Fibroblast of villous mesenchyme (primary cell): ENCODE measurements around the gene PLGLB1. TPM values are rescaled to one million over a fixed set of nuclear protein-coding genes. Genes with fewer than 3 reads are reported as not detected.
"Not testable (repeated sequence)": the region's sequence is repeated elsewhere in the genome, so short reads cannot be mapped to it uniquely, and the experiment has no call there.

ENCODE experiments used
- DNase-seq: peaks from one replicate; pipeline ENCODE4 v3.0.0-alpha.2; 2010; ENCODE audit warnings: low read depth
- H3K4me3 ChIP-seq: 2 replicates; pipeline ENCODE4 v1.5.1; 2011; ENCODE audit warnings: low read depth, mild to moderate bottlenecking, low read length
- total RNA-seq: library from RNA; depleted of rRNA; stranded (reverse); fragments of >200 nt; gene quantifications from 2 replicates; pipeline ENCODE4 v1.2.3, GENCODE V29; 2012
- TF ChIP-seq, protein P1 (sequence below): IDR thresholded peaks from 2 replicates; pipeline ENCODE4 v1.5.1; 2012; ENCODE audit warnings: low read depth, mild to moderate bottlenecking, low read length; ENCODE audit not compliant: insufficient read depth

PLGLB1 gene
- total RNA-seq: 0.32 and 3.0 TPM in 2 replicates

DNA sequence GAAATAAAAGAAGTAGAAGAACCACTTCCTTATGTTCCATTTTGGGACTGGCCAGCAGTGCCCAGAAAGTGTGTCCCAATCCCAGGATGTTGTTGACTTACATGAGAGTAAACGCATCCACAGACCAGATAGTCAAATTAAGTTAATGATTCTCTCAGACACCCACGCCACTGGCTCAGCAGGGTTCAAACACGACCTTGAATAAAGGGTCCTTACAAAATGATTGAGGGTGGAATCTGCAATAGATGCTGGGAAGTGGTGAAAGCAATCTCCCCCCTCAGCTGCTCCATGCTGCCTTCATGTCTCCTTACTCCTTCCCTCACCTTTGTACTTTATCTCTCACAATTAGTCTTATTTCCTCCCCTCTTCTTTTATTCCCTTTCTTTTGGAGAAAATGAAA lies at the start of gene PLGLB1:
TSS of gene PLGLB1 (minus strand) at position 101 of the 400 bp plus-strand sequence. CDS start at position 40, 61 bp downstream.
- not testable (repeated sequence) for DNase-seq

GRCh38 chr2:87064305-87064704 lies 42.7 kb upstream of the PLGLB1 start:
- H3K4me3 ChIP-seq, DNase-seq: not testable (repeated sequence)

More for the DNA sequence above, at the start of gene PLGLB1:
- H3K4me3 ChIP-seq: not testable (repeated sequence)

DNA sequence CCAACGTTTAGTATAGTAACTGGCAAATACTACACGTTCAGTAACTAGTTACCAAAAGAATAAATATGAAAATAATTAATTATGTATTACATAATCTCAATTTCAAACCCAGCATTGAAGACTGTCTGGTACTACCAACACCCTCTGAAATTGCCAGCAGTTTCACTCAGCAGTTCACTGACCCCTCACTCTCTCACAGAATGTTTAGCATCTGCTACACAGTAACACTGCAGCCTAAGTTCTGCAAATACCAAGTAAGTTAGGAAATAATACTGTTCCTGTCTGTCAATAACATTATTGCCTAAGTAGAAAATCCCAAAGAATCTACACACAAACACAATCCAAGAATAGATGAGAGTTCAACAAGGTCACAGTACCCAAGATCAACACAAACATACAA lies 41.8 kb upstream of the PLGLB1 start:
- H3K4me3 ChIP-seq: not testable (repeated sequence)
- peak; percentile 6 for DNase-seq

- DNase-seq, H3K4me3 ChIP-seq: not testable (repeated sequence)
Measured at GRCh38 chr2:87061519-87061918, 39.9 kb upstream of the PLGLB1 start.

DNA sequence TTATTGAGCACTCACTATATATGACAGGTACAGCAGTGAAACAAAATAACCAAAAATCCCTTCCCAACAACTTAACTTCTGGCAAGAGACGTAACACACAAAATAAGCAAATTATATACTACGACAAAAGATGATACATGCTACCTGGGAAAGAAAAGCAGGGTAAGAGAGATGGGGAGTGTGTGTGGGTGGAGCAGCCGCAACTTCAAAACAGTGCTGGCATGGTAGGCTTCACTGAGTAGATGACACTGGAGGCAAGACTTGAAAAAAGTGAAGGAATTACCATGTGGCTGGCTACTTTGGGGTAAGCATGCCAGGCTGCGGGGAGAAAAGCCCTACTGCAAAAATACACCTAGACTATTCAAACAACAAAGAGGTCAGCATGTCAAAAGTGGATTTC lies 36.0 kb upstream of the PLGLB1 start:
- H3K4me3 ChIP-seq, DNase-seq: not testable (repeated sequence)

DNA sequence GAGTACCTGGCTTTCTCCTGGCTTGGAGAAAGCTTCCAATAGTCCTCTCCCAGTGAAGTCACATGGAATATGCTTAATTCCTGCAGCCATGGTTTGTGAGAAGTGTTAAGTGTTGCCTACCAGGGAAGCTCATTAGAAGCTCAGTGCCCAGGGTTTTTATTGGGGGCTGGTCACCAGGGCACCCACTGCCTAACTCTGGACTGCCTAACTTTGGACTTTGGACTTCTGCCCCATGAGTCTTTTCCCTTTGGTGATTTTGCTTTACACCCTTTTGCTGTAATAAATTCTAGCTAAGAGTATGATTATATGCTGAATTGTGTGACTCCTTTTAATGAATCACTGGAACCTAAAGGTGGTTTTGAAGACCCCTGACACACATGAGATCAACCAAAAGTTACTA lies 35.2 kb upstream of the PLGLB1 start:
- DNase-seq, H3K4me3 ChIP-seq: not testable (repeated sequence)

- H3K4me3 ChIP-seq: not testable (repeated sequence)
Measured at GRCh38 chr2:87056435-87056834, 34.8 kb upstream of the PLGLB1 start.

DNA sequence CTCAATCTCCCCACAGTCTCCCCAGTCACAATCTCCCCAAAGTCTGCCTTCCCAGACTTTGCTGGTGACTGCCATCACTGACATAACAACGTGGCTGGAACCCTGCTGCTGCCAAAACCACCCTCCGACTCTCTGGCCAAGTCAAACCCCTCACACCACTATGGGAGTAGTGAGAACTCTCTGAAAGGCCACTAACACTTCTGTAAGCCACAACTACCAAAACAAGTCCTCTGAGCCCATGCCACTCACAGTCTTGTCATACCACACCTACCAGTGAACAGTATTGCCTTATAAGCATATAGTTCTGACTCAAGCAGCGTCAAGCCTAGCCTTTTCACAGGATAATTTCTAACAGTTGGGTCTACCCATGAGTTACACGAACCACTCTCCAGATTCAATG lies 32.7 kb upstream of the PLGLB1 start:
- DNase-seq, H3K4me3 ChIP-seq: not testable (repeated sequence)

More at GRCh38 chr2:87056435-87056834, 34.8 kb upstream of the PLGLB1 start:
- DNase-seq: not testable (repeated sequence)

GRCh38 chr2:87041321-87041978 lies 19.8 kb upstream of the PLGLB1 start:
- TF ChIP-seq, protein P1, sequence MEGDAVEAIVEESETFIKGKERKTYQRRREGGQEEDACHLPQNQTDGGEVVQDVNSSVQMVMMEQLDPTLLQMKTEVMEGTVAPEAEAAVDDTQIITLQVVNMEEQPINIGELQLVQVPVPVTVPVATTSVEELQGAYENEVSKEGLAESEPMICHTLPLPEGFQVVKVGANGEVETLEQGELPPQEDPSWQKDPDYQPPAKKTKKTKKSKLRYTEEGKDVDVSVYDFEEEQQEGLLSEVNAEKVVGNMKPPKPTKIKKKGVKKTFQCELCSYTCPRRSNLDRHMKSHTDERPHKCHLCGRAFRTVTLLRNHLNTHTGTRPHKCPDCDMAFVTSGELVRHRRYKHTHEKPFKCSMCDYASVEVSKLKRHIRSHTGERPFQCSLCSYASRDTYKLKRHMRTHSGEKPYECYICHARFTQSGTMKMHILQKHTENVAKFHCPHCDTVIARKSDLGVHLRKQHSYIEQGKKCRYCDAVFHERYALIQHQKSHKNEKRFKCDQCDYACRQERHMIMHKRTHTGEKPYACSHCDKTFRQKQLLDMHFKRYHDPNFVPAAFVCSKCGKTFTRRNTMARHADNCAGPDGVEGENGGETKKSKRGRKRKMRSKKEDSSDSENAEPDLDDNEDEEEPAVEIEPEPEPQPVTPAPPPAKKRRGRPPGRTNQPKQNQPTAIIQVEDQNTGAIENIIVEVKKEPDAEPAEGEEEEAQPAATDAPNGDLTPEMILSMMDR: peak; percentile 18
- H3K4me3 ChIP-seq, DNase-seq: not testable (repeated sequence)

- DNase-seq, H3K4me3 ChIP-seq: not testable (repeated sequence)
Measured at GRCh38 chr2:87028607-87029006, 7.0 kb upstream of the PLGLB1 start.

DNA sequence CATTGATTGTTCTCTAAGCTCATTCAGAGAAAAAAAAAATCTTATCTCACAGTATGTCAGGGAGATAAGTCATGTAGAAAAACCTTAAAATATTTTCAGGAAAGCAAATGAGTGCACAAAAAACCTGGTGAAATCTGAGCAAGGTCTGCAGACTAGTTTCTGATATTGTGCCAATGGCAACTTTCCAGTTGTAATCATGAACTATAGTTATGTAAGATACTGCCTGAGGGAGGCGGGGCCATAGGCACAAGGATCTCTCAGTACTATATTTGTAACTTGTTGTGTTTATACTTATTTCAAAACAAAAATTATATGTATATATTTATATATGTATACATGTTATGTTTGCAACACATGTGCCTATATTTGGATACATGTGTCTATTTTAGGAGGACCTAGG lies 5.2 kb upstream of the PLGLB1 start:
- not testable (repeated sequence) for DNase-seq, H3K4me3 ChIP-seq

DNA sequence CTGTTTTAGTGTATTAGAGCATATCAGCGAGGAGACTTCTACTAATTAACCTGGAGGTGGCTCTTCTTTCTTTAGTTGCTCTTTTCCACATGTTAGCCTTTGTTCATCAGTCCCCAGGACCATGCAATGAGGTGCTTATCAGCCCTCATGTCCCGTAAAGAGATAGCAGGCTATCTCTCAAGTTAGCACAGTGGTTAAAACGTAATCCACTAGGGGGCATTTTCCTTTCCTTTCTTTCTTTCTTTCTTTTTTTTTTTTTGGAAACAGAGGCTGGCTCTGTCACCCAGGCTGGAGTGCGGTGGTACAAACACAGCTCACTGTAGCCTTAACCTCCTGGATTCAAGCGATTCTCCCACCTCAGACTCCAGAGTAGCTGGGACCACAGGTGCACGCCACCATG lies 4.3 kb upstream of the PLGLB1 start:
- not testable (repeated sequence) for DNase-seq, H3K4me3 ChIP-seq

GRCh38 chr2:87023988-87024615 lies 2.5 kb upstream of the PLGLB1 start:
- H3K4me3 ChIP-seq: not testable (repeated sequence)

DNA sequence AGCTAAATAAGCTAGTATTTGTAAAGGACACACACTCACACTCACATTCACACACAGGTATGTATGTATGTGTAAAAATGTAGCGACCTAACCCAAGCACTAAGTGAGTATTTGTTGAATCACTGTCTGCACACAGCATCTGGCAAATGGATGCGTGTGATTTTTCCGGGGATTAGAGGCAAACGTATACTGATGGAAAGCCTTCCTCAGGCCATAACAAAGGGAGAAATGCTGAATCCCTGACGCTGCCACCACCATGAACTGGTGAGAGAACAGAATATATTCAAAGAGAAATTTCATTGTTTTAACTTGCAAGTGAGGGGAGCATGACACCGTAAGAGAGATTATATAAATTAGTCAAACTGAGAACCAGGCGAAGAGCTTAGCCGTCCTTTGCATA lies 601 bp downstream of the PLGLB1 start:
- H3K4me3 ChIP-seq, DNase-seq: not testable (repeated sequence)

More at GRCh38 chr2:87023988-87024615, 2.5 kb upstream of the PLGLB1 start:
- not testable (repeated sequence) for DNase-seq

GRCh38 chr2:87019053-87019452 lies 2.6 kb downstream of the PLGLB1 start:
- H3K4me3 ChIP-seq, DNase-seq: not testable (repeated sequence)

DNA sequence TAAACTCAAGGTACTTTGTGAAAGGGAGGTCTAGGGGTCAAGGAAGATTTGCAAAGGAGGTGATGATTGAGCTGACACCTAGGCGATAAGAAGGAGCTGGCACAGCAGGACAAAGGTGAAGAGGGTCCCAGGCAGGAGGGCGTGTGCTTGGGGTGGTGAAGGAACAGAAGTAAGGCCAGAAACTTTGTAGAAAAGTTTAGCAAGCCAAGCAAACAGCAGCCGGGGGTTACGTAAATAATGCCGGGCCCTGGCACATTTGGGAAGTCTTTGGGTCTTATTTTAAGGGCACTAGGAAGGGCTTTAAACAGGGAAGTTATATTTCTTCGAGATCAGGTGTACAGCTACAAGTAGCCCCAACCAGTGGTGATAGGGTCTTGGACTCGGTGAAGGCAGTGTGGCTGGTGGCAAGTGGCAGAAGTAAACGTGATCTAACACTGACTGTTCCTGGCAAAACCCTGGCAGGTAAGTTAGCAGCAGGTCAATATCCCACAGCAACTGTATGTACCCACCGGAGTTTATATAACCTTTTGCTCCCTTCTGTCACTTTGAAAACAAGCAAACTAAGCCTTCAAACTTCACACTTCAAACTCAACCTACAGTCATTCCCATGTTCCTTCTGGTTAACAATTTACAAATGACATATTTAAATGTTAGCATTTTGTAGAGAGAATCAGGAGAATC lies 7.0 kb downstream of the PLGLB1 start:
- not testable (repeated sequence) for DNase-seq, H3K4me3 ChIP-seq

DNA sequence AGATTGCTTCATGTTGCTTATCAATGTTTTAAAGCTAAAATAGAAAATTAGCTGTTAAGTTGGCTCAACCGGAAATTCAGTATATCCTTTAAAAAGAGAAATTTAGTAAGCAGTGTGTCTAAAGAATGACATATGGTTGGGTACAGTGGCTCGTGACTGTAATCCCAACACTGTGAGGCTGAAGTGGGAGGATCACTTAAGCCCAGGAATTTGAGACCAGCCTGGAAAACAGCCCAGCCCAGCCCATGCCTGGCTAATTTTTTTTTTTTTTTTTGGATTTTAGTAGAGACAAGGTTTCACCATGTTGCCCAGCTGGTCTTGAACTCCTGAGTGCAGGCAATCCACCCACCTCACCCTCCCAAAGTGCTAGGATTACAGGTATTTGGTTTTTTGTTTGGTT lies 17.2 kb downstream of the PLGLB1 start:
- not testable (repeated sequence) for DNase-seq, H3K4me3 ChIP-seq
